HAP-1 (cell line): ENCODE results near the gene FBXL14.
A peak's percentile ranks its signal among the peaks of the same experiment; 100 is the strongest.
"Not testable (repeated sequence)": the region's sequence is repeated elsewhere in the genome, so short reads cannot be mapped to it uniquely, and the experiment has no call there.

Experiments used
- DNase-seq, 2 experiments: peaks; one replicate each; pipeline ENCODE4 v3.0.0-alpha.2; 2016 to 2020; ENCODE audit warnings: low spot score in 2 of 2
- H3K27me3 ChIP-seq: fragments of 250-450 bp; sonication (Bioruptor Pico); 2 replicates; pipeline ENCODE4 v1.5.1; 2020; ENCODE audit warnings: low read depth, mild to moderate bottlenecking, moderate library complexity
- H3K36me3 ChIP-seq: fragments of 250-450 bp; sonication (Bioruptor Pico); replicated peaks from 2 replicates; pipeline ENCODE4 v1.5.1; 2020; ENCODE audit warnings: mild to moderate bottlenecking
- H3K4me1 ChIP-seq: fragments of 250-450 bp; sonication (Bioruptor Pico); 2 replicates; pipeline ENCODE4 v1.5.1; 2020; ENCODE audit warnings: mild to moderate bottlenecking
- H3K4me3 ChIP-seq: fragments of 250-450 bp; sonication (Bioruptor Pico); 2 replicates; pipeline ENCODE4 v1.5.1; 2020; ENCODE audit warnings: mild to moderate bottlenecking, moderate library complexity
- H3K9me3 ChIP-seq: fragments of 250-450 bp; sonication (Bioruptor Pico); 2 replicates; pipeline ENCODE4 v1.5.1; 2020; ENCODE audit warnings: mild to moderate bottlenecking, moderate library complexity
- in situ Hi-C: fragments of 300-500 bp; cut with MboI; formaldehyde crosslinking; loops from 3 replicates; pipeline ENCODE4 v1.14.3; 2020; ENCODE audit warnings: low sequenced_read_pairs, inconsistent platforms, mixed read lengths

FBXL14 gene

DNA sequence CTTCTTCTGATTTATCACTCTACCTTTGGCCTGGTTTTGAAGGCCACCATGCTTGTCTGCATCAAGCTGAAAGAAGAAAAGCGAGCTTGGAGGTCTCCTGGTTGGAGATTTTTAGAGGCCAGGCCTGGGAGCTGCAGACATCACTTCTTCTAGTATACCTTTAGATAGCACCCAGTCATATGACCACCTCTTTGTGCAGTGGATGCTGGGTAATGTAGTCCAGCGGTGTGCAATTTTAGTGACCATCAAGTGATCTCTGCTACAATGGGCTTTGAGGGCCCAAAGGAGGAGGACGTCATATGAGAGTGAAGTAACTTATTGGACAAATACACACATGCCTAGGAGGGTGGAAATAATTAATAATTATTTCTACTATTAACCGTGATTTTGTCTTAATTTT, 19.5 kb upstream of the FBXL14 start:
- in situ Hi-C loops: no loop called here

DNA sequence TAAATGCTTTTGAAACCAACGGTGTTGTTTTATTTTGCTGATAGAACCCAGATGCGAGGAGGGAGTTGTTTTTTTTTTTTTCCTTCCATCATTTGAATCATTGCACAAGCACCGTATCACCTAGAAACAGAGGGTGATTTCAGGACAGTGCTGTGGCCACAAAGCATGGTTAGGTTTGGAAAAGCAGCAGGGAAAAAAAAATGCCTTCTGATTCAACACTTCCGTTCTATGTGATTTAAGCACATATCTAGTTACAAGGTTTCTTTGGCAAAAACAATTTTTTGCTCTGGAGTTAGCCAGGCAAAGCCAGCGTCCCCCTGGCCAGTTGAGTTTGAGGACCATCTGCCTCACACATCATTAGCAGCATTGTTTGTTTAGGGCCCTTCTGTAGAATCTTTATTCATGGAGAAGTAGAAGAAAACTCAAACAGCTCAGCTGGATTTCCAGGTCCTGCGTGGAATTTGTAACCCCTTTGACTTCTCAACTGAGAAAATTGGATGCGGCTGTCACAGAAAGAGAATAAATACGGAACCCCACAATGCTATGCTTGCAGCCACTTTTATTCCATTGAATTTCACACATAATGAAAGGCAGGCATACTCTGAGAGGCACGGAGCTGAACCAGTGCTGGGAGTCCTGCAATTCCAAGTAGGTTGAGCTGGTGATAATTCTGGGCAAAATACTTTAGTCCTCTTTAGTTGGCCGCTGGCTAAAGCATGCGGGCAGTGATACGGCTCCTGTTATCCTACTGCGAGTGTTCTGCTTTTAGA, 17.6 kb upstream of the FBXL14 start:
- Histone ChIP-seq H3K9me3 (no peaks in the 10 kb centered on the region), H3K4me3 (no peak overlapping the region), H3K36me3 (no peaks in the 10 kb centered on the region), H3K27me3 (no peaks in the 10 kb centered on the region), H3K4me1 (peaks cover 7% of the 10 kb centered on the region)
- no peak for DNase-seq
- in situ Hi-C loops: no loop called here

More for the DNA sequence above, 19.5 kb upstream of the FBXL14 start:
- no peak for DNase-seq
- H3K36me3 ChIP-seq: no peaks in the 10 kb centered on the region
- H3K4me1 ChIP-seq: peaks cover 5% of the 10 kb centered on the region; the same call in 1 of the 2 replicates
- no peak overlapping the region for H3K4me3 ChIP-seq
- no peaks in the 10 kb centered on the region for H3K27me3 ChIP-seq
- no peaks in the 10 kb centered on the region for H3K9me3 ChIP-seq

DNA sequence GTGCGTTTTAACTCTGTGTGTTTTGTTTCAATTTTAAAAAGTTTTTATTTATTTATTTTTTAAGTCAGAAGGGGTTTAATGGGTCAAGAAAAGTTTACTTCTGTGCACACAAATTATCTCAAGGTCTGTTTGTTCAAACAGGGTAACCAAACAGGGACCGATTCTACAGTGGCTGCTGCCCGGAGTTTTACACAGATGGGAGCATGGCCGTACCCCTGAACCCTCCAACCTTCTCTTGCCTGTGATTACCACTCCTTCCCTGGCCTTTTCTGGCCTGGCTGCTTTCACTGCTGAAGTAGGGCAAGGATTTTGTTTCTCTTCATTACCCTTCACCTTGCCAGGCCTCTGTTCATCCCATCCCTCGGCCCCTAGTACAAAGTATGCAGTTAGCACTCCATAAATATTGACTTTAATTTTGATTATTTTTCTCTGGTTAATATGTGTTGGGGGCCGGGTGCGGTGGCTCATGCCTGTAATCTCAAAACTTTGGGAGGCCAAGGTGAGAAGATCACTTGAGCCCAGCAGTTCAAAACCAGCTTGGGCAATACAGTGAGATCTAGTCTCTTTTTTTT, 15.8 kb upstream of the FBXL14 start:
- Histone ChIP-seq H3K9me3 (no peaks in the 10 kb centered on the region), H3K4me1 (peaks cover 19% of the 10 kb centered on the region), H3K4me3 (no peak overlapping the region), H3K27me3 (no peaks in the 10 kb centered on the region), H3K36me3 (no peaks in the 10 kb centered on the region)
- no peak for DNase-seq
- in situ Hi-C loops: no loop called here

DNA sequence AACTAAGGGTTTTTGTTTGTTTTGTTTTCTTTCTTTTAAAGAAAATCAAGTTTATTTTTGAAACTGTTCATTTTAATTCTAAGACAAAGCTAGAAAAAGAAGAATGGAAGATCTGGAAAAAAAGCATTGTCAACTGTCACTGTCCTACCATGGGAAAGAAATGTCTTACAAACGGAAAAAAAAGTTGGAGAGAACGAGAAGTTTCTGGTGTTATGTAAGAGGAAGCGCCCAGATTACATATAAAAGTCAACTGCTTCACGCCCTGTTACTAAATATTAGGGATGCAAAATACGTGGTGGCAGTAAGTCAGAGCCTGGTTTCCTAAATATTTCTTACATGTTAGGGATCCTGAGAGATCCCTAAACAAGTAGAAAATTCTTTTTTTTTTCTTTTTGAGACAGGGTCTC, 14.3 kb upstream of the FBXL14 start:
- no peaks in the 10 kb centered on the region for H3K9me3 ChIP-seq
- no peaks in the 10 kb centered on the region for H3K36me3 ChIP-seq
- peaks cover 19% of the 10 kb centered on the region for H3K4me1 ChIP-seq
- in situ Hi-C loops: no loop called here
- no peak overlapping the region for H3K4me3 ChIP-seq
- H3K27me3 ChIP-seq: no peaks in the 10 kb centered on the region
- no peak for DNase-seq

DNA sequence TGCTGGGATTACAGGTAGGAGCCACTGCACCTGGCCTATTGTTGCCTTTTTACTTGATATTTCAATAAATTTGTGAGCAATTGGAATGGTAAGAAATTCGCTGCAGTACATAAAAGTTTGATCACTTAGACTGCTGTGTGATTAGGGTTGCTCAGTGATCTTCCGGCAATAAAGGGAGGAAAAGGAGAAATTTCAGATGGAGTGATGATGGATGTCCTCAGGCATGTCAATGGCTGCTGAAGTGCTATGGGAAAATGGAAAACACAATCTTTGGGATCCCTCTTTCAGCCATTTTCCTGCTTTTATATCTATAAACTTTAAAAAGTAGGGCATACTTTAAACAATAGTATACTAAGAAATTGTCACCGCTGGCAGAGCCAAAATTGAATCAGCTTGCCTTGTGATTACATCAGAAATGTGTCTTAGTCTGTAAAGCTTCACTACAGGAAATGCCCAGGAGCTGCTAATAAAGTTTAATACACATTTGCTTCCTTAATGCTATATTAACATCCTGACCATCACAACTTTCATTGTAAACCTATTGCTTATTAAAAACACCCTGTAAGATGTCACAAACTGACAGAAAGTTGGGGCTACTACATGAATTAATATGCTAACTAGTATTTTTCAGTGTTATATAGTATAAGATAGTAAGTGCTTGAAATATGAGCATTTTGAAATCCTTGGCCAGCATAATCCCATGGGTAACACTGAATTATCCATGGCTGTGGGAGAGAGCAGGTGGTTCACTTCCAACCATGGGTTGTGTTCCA, 13.7 kb upstream of the FBXL14 start:
- Histone ChIP-seq H3K9me3 (no peaks in the 10 kb centered on the region; the same call in 1 of the 2 replicates), H3K27me3 (no peaks in the 10 kb centered on the region), H3K4me3 (no peak overlapping the region), H3K4me1 (peaks cover 19% of the 10 kb centered on the region), H3K36me3 (no peaks in the 10 kb centered on the region)
- no peak for DNase-seq
- in situ Hi-C loops: no loop called here

DNA sequence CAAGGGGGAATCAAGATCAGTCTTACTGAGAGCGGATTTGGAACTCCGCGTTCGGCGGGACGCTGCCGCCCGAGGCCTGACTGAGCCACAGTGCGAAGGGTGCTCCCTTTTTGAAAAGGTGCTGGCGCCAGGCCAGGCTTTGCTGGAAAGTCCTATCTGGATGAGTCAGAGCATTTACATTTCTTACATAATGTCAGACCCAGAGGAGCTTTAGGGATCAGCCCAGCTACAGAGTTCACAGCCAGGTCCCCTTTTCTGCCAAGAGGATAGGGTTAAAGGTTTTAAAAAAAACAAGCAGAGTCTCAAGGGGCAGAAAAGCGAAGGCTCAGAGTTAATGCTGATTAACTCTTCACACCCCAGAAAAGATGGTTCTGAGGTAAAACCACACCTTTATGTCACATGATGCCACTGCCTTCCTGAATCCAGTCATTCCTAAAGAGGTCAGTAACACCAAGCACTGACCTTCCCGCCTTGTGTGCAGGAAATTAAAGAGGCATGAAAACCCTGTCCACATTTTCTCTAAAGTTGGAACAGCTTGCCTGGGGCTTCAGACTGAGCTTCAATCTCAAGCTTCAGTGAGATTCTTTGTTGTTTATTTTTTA, 11.7 kb upstream of the FBXL14 start:
- Histone ChIP-seq H3K9me3 (no peaks in the 10 kb centered on the region; the same call in 1 of the 2 replicates), H3K36me3 (no peaks in the 10 kb centered on the region), H3K4me1 (peaks cover 18% of the 10 kb centered on the region), H3K4me3 (no peak overlapping the region; the same call in 1 of the 2 replicates), H3K27me3 (no peaks in the 10 kb centered on the region)
- in situ Hi-C loops: no loop called here
- DNase-seq: peak; percentile 89 to 96

DNA sequence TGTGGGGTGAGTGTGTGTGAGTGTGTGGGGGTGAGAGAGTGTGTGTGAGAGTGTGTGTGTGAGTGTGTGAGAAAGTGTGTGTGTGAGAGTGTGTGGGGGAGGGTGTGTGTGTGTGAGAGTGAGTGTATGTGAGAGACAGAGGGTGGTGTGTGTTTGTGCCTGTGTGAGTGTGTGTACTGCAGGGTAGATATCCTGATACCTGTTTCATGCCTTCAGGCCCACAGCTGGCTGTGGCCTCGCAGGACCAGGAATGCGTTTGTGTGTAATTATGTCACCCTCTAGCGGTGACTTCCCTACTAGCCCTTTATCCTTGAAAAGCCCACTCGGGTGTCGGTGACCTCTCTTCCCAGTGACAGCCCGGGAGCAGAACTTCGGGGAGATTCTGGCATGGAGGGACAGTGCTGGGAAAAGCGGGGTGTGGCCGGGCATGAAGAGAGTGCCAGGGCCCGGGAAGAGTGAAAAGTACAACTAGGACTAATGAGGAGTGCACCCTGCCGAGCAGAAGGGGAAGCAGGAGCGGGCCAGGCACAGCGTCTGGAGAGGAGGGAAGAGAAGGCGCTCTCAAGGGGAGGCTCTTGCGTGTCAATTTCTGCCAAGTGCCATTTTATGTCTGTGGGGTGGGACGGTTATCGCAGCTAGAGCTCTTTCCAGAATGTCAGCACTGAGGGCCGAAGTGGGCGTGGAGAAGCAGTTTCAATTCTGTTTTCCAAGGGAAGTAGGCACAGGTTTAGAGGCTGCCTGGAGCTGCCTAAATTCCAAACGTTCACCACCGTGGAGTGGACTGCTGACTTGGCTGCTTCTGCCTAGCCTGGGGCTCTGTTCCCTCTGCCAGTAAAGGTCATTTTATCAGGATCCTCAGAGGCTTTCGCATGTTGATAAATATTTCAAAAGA, 11.0 kb upstream of the FBXL14 start:
- peak; percentile 74 to 83 for DNase-seq
- H3K4me3 ChIP-seq: peak overlapping the region; percentile 11; the same call in 1 of the 2 replicates
- H3K9me3 ChIP-seq: no peaks in the 10 kb centered on the region; the same call in 1 of the 2 replicates
- no peaks in the 10 kb centered on the region for H3K27me3 ChIP-seq
- peaks cover 26% of the 10 kb centered on the region for H3K4me1 ChIP-seq
- in situ Hi-C loops: no loop called here
- H3K36me3 ChIP-seq: no peaks in the 10 kb centered on the region

DNA sequence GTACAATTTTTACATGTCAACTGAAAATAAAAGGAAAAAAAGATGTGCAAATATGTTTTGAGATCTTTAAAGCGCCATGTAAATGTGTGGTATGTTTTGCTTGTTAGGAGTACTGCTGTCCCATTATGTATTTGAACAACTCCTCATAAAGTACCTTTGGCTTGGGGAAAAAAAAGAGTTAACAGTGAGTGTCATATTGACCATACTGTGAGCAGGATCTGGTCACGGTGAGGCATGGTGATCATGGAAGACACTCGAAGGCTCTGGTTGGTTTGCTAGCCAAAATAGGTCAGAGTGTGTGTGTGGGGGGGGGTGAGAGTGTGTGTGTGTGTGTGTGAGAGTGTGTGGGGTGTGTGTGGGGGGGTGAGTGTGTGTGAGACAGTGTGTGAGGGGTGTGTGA, 10.1 kb upstream of the FBXL14 start:
- in situ Hi-C loops: no loop called here
- peaks cover 26% of the 10 kb centered on the region for H3K4me1 ChIP-seq

DNA sequence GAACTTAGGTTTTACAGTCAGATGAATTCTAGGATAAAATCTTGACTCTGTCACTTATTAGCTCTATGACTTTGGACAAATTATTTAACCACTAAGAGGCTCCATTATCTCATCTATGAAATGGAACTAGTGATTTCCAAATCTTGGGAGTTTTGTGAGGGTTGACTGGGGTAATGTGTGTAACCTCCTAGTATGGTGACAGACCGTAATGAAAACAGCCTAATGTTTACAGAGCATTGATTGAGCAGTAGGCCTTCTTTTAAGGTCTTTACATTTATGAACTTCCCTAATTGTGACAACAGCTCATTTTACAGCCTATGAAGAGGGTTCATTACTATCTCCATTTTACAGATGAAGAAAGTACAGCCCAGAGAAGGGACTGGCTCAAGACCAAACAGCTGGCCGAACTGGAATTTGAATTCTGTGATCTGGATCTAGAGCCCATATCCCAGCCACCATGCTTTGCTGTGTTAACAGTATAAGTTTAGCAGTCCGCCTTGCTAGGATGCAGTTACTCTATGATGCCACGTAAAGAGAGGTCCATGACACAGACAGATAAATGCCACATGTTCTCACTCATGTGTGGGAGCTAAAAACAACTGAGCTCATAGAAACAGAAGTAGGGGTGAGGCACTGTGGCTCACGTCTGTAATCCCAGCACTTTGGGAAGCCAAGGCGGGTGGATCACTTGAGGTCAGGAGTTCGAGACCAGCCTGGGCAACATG, 9.1 kb upstream of the FBXL14 start:
- peaks cover 26% of the 10 kb centered on the region for H3K4me1 ChIP-seq
- DNase-seq: no peak
- H3K36me3 ChIP-seq: no peaks in the 10 kb centered on the region
- H3K4me3 ChIP-seq: no peak overlapping the region
- no peaks in the 10 kb centered on the region; the same call in 1 of the 2 replicates for H3K9me3 ChIP-seq
- no peaks in the 10 kb centered on the region for H3K27me3 ChIP-seq
- in situ Hi-C loops: no loop called here

More for the DNA sequence above, 10.1 kb upstream of the FBXL14 start:
- Histone ChIP-seq H3K36me3 (no peaks in the 10 kb centered on the region), H3K9me3 (no peaks in the 10 kb centered on the region; the same call in 1 of the 2 replicates), H3K4me3 (no peak overlapping the region), H3K27me3 (no peaks in the 10 kb centered on the region)
- DNase-seq: no peak

DNA sequence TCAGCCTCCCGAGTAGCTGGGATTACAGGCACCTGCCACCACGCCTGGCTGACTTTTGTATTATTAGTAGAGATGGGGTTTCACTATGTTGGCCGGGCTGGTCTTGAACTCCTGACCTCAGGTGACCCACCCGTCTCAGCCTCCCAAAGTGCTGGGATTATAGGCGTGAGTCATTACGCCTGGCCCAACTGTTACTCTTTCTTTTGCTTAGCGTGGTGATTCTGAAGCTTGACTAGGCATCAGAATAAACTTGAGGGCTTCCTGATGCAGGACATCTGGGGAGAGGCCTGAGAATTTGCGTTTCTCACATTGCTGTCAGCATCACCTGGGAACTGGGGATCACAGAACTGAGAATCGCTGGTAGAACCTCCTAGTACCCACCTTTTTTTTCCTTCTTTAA, 8.3 kb upstream of the FBXL14 start:
- H3K36me3 ChIP-seq, H3K9me3 ChIP-seq, H3K4me3 ChIP-seq, H3K27me3 ChIP-seq, in situ Hi-C loops, DNase-seq: not testable (repeated sequence)
- H3K4me1 ChIP-seq: peaks cover 24% of the 10 kb centered on the region

DNA sequence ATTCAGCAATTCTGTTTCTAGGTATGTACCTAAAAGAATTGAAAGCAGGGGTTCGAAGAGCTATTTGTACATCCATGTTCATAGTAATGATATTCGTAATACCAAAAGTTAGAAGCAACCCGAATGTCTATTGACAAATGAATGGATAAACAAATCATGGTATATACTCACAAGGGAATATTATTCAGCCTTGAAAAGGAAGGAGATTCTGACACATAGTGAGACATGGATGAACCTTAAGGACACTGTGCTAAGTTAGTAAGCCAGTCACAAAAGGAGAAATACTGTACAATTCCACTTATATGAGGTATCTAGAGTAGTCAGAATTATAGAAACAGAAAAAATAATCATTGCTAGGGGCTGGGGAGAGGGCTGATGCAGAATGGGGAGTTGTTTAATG, 4.4 kb upstream of the FBXL14 start:
- no peak for DNase-seq
- no peaks in the 10 kb centered on the region for H3K36me3 ChIP-seq
- no peaks in the 10 kb centered on the region for H3K27me3 ChIP-seq
- no peaks in the 10 kb centered on the region; the same call in 1 of the 2 replicates for H3K9me3 ChIP-seq
- peaks cover 15% of the 10 kb centered on the region for H3K4me1 ChIP-seq
- no peak overlapping the region for H3K4me3 ChIP-seq
- in situ Hi-C loops: loop anchor here (25.0 kb wide), 2 partner anchors 661 to 1036 kb away; partner anchors contain the start of gene RAD52

DNA sequence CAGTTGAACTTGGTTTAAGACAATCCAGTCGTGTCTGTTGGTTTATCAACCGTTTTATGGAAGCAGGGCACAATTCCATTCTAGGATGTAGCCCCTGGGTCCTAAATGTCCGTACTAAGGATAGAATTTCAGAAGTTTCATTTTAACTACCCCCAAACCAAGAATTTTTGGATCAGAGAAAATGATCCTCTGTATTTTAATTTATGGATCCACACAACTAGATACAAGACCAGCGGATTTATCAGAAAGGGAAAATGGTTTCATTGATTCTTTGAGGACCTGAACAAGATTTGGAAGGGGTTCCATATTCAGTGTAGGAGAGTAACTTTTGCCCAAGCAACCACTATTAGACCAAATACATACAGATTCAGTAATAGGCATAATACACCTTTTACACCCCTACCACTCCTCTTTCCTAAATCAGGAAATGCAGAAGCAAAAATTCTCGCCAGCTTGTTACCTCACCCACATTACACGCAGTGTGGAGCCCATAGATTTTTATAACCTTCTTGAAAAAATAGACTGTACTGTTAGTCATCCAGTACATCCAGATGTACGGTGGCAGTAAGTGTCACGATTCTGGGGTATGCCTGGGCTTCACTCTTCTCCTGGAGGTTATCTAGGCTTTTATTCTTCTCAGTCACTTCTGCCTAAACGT, 1.4 kb upstream of the FBXL14 start:
- H3K36me3 ChIP-seq: no peaks in the 10 kb centered on the region
- H3K4me1 ChIP-seq: peaks cover 27% of the 10 kb centered on the region
- in situ Hi-C loops: loop anchor here (25.0 kb wide), 2 partner anchors 659 to 1034 kb away; partner anchors contain the start of gene RAD52
- no peak for DNase-seq
- no peaks in the 10 kb centered on the region for H3K9me3 ChIP-seq
- H3K4me3 ChIP-seq: no peak overlapping the region
- no peaks in the 10 kb centered on the region for H3K27me3 ChIP-seq
